Measurements from ENCODE around the gene POU6F2.

The POU6F2 gene

DNA sequence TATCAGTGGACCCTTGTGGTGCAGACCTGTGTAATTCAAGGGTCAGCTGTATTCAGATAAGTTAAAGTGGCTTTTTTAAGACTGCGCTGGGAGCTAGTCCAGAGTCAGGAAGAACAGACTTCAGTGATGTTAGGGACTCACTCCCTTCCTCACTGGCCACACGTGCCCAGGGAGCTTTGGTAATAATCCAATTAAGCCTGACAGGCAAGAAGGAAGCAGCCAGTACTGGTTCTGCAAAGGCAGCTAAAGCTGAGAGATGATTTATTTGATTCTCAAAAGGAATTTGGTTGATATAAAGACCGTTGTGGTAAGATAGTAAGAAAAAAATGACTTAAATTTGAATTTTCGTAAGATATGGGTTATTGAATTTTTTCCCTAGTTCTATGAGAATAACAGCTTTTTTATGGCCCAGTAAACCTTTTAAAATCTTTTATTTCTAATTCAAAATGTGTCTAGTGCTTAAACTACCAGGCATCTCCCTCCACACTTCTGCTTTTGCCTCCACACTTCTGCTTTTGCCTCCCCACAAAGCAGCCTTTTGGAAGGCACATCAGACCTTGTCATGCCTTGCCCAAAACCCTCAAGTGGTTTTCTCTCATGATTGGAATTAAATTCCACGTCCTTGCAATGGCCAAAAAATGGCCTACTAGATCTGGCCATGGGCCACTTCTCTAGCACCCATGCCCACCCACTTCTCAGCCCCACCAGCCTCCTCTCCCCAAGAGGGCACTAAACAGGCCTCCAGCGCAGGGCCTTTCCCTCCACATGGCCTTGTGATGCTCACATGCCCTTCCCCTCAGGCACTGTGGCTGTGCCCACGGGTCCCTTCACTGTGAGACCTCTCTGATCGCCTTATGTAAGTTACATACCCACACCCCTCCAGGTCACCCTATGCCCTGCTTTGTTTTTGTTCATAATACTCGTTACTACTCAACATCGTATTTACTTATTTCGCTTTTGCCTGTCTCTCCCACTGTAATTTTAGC is 92.5 kb downstream of the POU6F2 start:
- DNase-seq: no peak

DNA sequence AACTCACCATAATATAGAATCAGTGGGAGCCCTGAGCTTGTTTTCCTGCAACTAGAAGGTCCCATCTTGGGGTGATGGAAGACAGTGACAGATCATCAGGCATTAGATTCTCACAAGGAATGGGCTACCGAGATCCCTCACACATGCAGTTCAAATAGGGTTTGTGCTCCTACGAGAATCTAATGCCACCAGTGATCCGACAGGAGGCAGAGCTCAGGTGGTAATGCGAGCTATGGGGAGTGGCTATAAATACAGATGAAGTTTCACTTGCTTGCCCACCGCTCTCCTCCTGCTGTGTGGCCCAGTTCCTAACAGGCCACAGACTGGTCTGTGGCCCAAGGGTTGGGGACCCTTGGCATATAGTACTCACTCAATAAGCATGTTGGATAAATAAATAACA is 93.4 kb downstream of the POU6F2 start:
- no peak for DNase-seq

DNA sequence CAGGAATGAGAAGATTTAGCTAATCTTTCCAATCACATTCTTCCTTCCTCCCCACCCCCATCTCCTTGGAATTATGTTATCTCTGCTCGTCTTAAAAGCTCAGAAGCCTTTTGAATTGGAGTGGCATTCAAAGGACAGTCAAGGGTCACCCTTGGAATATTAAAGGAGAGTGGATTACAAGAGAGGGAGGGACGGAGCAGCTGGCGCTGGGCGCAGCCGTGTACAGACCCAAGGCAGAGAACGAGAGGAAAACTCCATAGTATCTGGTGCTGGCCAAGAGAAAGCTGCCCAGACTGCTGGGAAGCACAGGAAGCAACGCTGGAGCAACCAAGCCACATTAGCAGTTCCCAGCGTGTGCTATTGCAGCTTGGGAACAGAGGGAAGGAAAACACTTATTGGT is 95.7 kb downstream of the POU6F2 start:
- DNase-seq: no peak

DNA sequence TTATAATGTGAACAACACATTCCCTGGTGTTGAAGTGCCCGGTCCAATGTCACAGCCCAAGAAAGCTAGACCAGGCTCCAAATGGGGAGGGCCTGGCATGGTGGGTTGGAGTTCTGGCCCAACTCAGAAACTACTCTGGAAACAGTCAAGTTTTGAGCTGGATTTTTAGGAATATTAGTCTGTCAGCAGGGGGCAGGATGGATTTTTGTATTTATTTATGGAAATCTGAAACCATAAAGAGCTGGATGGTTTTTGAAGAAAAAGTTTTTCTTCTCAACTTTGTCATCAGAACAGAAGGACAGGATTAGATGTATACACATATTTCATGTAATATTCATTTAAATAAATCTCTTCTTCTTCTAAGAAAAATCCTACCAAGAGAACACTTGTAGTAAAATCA is 97.5 kb downstream of the POU6F2 start:
- DNase-seq: no peak

DNA sequence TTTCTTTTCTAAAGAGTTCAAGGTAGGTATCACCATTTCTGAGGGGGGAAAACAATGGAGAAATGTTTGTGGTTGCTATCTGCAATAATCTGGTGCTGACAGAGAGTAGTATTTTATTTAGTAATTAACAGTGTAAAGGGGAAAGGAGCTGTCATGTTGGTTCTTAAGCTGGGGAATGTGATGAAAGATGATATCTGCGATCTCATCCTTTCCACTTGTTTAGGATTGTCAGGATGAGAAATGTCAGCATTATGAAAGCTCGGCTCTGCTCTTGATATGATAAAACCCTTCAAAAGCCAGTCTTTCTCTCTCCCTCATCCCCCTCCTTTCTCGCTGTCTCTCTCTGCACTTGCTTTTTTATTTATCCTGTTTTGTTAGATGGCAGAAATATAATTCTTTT is 106.1 kb downstream of the POU6F2 start:
- DNase-seq: no peak

- DNase-seq: no peak
These were observed 106.6 kb downstream of the POU6F2 start for GRCh38 chr7:39084349-39084748.

GRCh38 chr7:39085189-39085588 is 107.5 kb downstream of the POU6F2 start:
- DNase-seq: no peak

DNA sequence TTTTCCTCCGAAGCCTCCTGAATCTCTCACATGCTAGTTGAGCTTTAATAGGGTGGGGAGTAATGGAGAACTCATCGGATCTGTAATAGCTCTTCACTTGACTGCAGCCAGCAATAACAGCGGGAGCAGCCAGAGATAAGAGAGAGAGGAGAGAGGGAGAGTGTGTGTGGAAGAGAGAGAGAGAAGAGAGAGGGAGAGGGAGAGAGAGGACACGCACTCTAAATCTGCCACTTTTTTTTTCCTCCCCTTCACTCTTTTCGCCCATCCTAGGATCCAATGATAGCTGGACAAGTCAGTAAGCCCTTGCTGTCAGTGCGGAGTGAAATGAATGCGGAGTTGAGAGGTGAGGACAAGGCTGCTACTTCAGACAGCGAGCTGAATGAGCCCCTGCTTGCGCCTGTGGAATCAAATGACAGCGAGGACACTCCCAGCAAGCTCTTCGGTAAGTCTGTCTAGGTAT is 107.9 kb downstream of the POU6F2 start:
- no peak for DNase-seq

DNA sequence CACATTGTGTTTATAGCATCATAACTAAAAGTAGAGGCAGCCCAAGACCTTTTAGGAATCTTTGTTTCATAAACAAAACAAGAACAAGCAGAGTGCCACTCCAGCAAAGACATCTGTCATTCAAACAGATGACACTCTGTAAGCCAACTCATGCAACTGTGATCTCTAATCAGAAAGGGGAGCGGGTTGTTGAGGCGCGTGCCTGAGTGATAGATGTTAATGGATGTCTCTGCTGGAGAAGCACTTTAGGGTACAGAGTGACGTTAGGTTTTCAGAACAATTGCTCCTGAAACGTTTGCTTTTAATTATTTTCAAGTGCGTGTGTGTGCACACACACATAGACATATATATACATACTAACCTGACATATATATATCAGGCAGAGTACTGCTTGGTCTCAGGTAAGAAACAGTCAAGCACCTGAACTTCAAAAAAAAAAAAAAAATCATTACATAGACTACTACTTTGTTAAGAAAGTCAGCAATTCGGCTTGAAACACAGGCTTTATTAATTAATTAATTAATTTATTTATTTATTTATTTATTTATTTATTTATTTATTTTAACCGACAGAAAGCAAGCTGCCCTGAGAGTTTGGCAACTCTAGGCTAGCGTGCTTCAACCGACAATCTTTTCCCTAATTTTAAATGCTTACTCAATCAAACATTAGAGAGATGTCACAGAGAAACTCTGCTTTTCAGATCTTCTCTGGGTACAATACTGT is 109.1 kb downstream of the POU6F2 start:
- no peak for DNase-seq

GRCh38 chr7:39088730-39089593 is 111.3 kb downstream of the POU6F2 start:
- DNase-seq: no peak

GRCh38 chr7:39091145-39091544 is 113.4 kb downstream of the POU6F2 start:
- DNase-seq: no peak

DNA sequence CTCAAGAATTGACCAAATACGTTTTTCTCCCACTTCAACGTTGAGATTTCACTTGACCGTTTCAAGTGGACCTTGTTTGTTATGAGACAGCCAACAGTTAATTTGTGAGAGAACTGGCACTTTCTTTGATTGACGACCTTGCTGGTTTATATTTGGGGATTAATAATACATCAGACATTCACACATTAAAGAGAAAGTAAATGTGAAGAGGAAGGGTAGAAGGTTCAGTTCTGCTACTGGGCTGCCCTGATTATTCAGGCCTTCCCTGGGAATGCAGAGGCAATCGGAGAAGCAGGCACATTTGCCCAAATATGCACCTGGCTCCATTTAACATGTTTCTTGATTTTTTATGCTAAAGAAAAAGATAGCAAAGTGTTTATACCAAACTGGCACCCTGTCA is 114.1 kb downstream of the POU6F2 start:
- no peak for DNase-seq

- DNase-seq: no peak
These were observed 117.0 kb downstream of the POU6F2 start for GRCh38 chr7:39094731-39095130.

GRCh38 chr7:39095875-39096619 is 118.3 kb downstream of the POU6F2 start:
- DNase-seq: no peak

DNA sequence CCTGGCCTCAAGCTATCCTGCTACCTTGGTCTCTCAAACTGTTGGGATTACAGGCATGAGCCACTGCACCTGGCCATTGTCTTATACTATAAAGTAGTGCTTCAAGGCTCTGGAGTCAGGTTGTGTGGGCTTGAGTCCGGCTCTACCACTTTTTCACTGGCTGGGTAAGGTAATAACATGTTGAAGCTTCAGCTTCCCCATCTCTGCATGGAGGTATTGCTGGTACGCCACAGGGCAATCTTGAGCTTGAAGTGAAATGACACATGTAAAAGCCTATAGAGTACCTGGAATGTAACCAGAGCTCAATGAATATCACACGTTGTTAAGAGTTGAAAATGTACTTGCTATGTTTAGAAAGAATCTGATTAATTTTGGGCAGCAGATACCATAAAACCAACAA is 120.8 kb downstream of the POU6F2 start:
- no peak for DNase-seq

DNA sequence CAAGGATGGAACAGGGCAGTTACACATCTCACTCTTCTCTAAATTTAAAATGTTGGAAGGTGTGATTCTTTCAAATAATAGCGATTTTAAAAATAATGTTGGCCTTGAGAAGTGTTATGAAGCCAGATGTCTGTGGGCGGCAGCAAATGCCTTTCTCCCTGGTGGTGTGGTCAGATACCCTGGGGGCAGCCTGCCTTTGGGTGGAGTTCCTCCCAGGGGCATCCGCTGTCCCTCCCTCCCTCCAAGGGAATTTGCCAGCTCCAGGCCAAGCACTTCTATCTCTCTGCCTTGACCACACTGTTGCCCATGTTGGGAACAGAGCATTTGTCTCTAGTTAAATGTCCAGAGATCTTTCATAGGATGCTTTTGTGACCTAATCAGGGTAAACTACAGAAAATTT is 121.4 kb downstream of the POU6F2 start:
- no peak for DNase-seq

DNA sequence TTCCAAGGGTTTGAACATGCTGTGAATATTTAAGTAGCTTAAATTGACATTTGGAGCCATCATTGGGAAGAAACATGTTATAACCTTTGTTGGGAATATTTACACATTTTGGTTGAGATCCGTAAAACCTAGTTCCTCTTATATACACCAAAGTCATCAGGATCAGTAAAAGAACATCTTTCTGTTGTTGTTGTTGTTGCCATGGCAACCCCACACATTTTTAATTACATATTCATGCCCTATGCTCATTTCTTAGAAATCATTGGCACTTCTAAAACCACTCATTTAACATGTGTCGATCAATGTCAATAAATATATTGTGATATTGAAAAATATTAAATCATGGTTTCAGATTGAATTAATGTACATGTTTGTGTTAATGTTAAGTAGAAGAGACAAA is 122.6 kb downstream of the POU6F2 start:
- no peak for DNase-seq

GRCh38 chr7:39102234-39102633 is 124.5 kb downstream of the POU6F2 start:
- DNase-seq: no peak

GRCh38 chr7:39105720-39106119 is 128.0 kb downstream of the POU6F2 start:
- no peak for DNase-seq

GRCh38 chr7:39125846-39126245 is 148.1 kb downstream of the POU6F2 start:
- DNase-seq: no peak

DNA sequence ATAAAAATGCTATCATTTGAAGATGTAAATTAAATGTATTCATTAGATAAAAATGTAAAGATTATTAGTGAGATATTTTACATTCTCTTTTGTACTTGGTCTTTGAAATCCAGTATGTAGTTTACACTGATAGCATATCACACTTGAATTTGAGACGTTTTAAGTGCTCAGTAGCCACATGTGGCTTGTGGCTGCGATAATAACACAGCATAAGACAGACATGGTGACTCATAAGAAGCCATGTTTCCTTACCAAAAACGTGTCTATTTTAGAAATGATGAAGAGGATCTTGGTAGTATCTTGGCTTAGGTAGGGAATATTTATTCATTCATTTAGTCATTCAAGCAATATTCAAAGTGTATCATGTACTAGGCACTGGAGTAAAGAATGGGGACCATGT is 149.3 kb downstream of the POU6F2 start:
- DNase-seq: no peak

DNA sequence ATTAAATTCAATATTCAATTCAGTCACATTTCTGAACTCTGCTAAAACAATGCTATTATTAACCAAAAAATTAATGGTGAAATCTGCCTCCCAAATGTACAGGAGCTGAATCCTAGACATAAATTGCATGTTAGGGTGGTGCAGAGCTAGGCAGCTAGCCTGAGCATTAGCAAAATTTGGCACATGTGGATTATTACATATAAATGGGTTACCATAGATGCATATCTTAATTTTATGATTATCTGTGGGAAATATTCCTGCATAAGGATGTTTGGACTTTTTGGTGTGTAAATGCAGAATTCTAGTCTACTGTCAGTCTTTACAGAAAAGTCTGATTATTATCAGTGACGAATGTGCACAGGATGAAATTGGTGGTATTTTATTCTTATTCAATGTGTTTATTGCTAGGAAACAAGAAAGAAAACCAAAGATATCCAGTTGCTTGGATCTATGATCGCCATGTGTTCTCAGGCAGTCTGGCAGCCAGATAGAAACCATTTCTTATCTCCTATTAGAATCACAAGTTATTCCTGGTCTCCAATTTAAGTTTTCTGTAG is 150.7 kb downstream of the POU6F2 start:
- DNase-seq: no peak
